NT2/D1 (cell line): Measurements from ENCODE around the gene CDHR4.

Experiments
- SUZ12 ChIP-seq: IDR thresholded peaks from 2 replicates; pipeline ENCODE4 v1.6.1; 2011; ENCODE audit not compliant: insufficient read length, insufficient read depth; ENCODE audit errors: extremely low read depth
- YY1 ChIP-seq: IDR thresholded peaks from 2 replicates; pipeline ENCODE4 v1.6.1; 2011; ENCODE audit not compliant: insufficient read length, insufficient read depth
- ZNF274 ChIP-seq: IDR thresholded peaks from 2 replicates; pipeline ENCODE4 v1.6.1; 2011; ENCODE audit warnings: mild to moderate bottlenecking, low read depth, low read length

- no peak for TF ChIP-seq ZNF274
- TF ChIP-seq YY1, result no peak
- no peak for TF ChIP-seq SUZ12
These were observed 38.0 kb downstream of the CDHR4 start for GRCh38 chr3:49761661-49762060.
